WERI-Rb-1 (cell line): Measurements from ENCODE around the gene TULP4.
A peak's percentile ranks its signal among the peaks of the same experiment; 100 is the strongest.

Experiments used
- DNase-seq: peaks from one replicate; pipeline ENCODE4 v3.0.0-alpha.2; 2020
- H3K27ac ChIP-seq: fragments of 250-450 bp; sonication (Bioruptor Pico); 2 replicates; pipeline ENCODE4 v1.5.1; 2020; ENCODE audit warnings: mild to moderate bottlenecking, moderate library complexity
- H3K27me3 ChIP-seq: fragments of 250-450 bp; sonication (Bioruptor Pico); 2 replicates; pipeline ENCODE4 v1.5.1; 2021; ENCODE audit warnings: mild to moderate bottlenecking, low read depth, moderate library complexity; ENCODE audit not compliant: insufficient read depth, severe bottlenecking
- H3K36me3 ChIP-seq: fragments of 250-450 bp; sonication (Bioruptor Pico); 2 replicates; pipeline ENCODE4 v1.5.1; 2020; ENCODE audit warnings: mild to moderate bottlenecking, moderate library complexity
- H3K4me3 ChIP-seq: 2 replicates; pipeline ENCODE4 v1.5.1; 2011; ENCODE audit warnings: low read depth, mild to moderate bottlenecking, control low read depth, low read length
- H3K9me3 ChIP-seq: fragments of 250-450 bp; sonication (Bioruptor Pico); 2 replicates; pipeline ENCODE4 v1.5.1; 2021; ENCODE audit warnings: mild to moderate bottlenecking, moderate library complexity; ENCODE audit not compliant: severe bottlenecking
- CTCF ChIP-seq: IDR thresholded peaks from 2 replicates; pipeline ENCODE4 v1.5.1; 2011; ENCODE audit warnings: low read depth, mild to moderate bottlenecking, control low read depth, inconsistent platforms, low read length

Gene TULP4

GRCh38 chr6:158406736-158407135 is 94.5 kb downstream of the TULP4 start:
- TF ChIP-seq CTCF: no peak
- no peak overlapping the region for H3K4me3 ChIP-seq
- no peaks in the 10 kb centered on the region for H3K27me3 ChIP-seq
- DNase-seq: no peak
- H3K9me3 ChIP-seq: no peaks in the 10 kb centered on the region
- peaks cover 9% of the 10 kb centered on the region for H3K36me3 ChIP-seq
- H3K27ac ChIP-seq: peak overlapping the region; percentile 80

GRCh38 chr6:158408013-158408412 is 95.7 kb downstream of the TULP4 start:
- Histone ChIP-seq H3K27me3 (no peaks in the 10 kb centered on the region), H3K4me3 (no peak overlapping the region), H3K9me3 (no peaks in the 10 kb centered on the region), H3K27ac (no peak overlapping the region), H3K36me3 (peaks cover 11% of the 10 kb centered on the region)
- DNase-seq: no peak
- no peak for TF ChIP-seq CTCF

GRCh38 chr6:158408552-158409130 is 96.4 kb downstream of the TULP4 start:
- H3K9me3 ChIP-seq: no peaks in the 10 kb centered on the region
- TF ChIP-seq CTCF: no peak
- peaks cover 17% of the 10 kb centered on the region for H3K36me3 ChIP-seq
- no peak overlapping the region for H3K4me3 ChIP-seq
- no peaks in the 10 kb centered on the region for H3K27me3 ChIP-seq
- no peak for DNase-seq
- H3K27ac ChIP-seq: no peak overlapping the region

- no peak for TF ChIP-seq CTCF
- Histone ChIP-seq H3K27me3 (no peaks in the 10 kb centered on the region), H3K27ac (no peak overlapping the region), H3K36me3 (peaks cover 23% of the 10 kb centered on the region), H3K4me3 (no peak overlapping the region), H3K9me3 (no peaks in the 10 kb centered on the region)
- no peak for DNase-seq
Measured at GRCh38 chr6:158409451-158409850, 97.2 kb downstream of the TULP4 start.

- Histone ChIP-seq H3K9me3 (no peaks in the 10 kb centered on the region), H3K27ac (no peak overlapping the region), H3K27me3 (no peaks in the 10 kb centered on the region), H3K4me3 (no peak overlapping the region), H3K36me3 (peaks cover 32% of the 10 kb centered on the region)
- no peak for TF ChIP-seq CTCF
- DNase-seq: no peak
Measured at GRCh38 chr6:158410784-158411183, 98.5 kb downstream of the TULP4 start.

GRCh38 chr6:158411998-158412397 is 99.7 kb downstream of the TULP4 start:
- H3K27ac ChIP-seq: no peak overlapping the region
- no peak for DNase-seq
- no peaks in the 10 kb centered on the region for H3K27me3 ChIP-seq
- peaks cover 42% of the 10 kb centered on the region for H3K36me3 ChIP-seq
- no peaks in the 10 kb centered on the region for H3K9me3 ChIP-seq
- no peak for TF ChIP-seq CTCF
- no peak overlapping the region for H3K4me3 ChIP-seq
